KMS-11 (cell line): ENCODE results near the gene LHFPL6.

Source experiments
- H2AFZ ChIP-seq: fragments of 200-600 bp; sonication (generic); 2 replicates; pipeline ENCODE4 v1.6.1; 2016; ENCODE audit warnings: antibody characterized with exemption, mixed run types, low read depth
- H3K27ac ChIP-seq: fragments of 200-600 bp; sonication (generic); 2 replicates; pipeline ENCODE4 v1.6.1; 2016; ENCODE audit warnings: mild to moderate bottlenecking, mixed run types
- H3K27me3 ChIP-seq: fragments of 200-600 bp; sonication (generic); 2 replicates; pipeline ENCODE4 v1.6.1; 2017; ENCODE audit warnings: mild to moderate bottlenecking, low read depth, mixed run types, moderate library complexity; ENCODE audit not compliant: insufficient read depth
- H3K36me3 ChIP-seq: fragments of 200-600 bp; sonication (generic); 2 replicates; pipeline ENCODE4 v1.6.1; 2017; ENCODE audit warnings: mild to moderate bottlenecking, mixed run types; ENCODE audit not compliant: insufficient read depth
- H3K4me1 ChIP-seq: fragments of 200-600 bp; sonication (generic); 2 replicates; pipeline ENCODE4 v1.6.1; 2016; ENCODE audit warnings: mild to moderate bottlenecking, low read depth, mixed run types; ENCODE audit not compliant: poor library complexity, severe bottlenecking
- H3K4me2 ChIP-seq: fragments of 200-600 bp; sonication (generic); 2 replicates; pipeline ENCODE4 v1.7.0; 2016; ENCODE audit warnings: mild to moderate bottlenecking, mixed run types
- H3K4me3 ChIP-seq: fragments of 200-600 bp; sonication (generic); IDR thresholded peaks from 2 replicates; pipeline ENCODE4 v1.6.1; 2017; ENCODE audit warnings: low read depth, low read length, mixed read lengths; ENCODE audit not compliant: insufficient read depth
- H3K79me2 ChIP-seq: fragments of 200-600 bp; sonication (generic); 2 replicates; pipeline ENCODE4 v1.6.1; 2016; ENCODE audit warnings: low read depth, mixed run types; ENCODE audit not compliant: insufficient read depth
- H3K9ac ChIP-seq: fragments of 200-600 bp; sonication (generic); 2 replicates; pipeline ENCODE4 v1.6.1; 2016; ENCODE audit warnings: mild to moderate bottlenecking, mixed run types
- H4K20me1 ChIP-seq: fragments of 200-600 bp; sonication (generic); 2 replicates; pipeline ENCODE4 v1.6.1; 2016; ENCODE audit warnings: mild to moderate bottlenecking, mixed run types; ENCODE audit not compliant: insufficient read depth
- CTCF ChIP-seq: fragments of 200-600 bp; sonication (generic); conservative IDR thresholded peaks from 2 replicates; pipeline ENCODE4 v1.6.1; 2017; ENCODE audit warnings: low read depth, mild to moderate bottlenecking, antibody characterized with exemption, low read length, moderate library complexity, mixed read lengths

Gene LHFPL6

GRCh38 chr13:39402221-39402970 is 200.6 kb downstream of the LHFPL6 start:
- Histone ChIP-seq H3K36me3 (no peaks in the 10 kb centered on the region), H3K9ac (no peak overlapping the region), H3K4me1 (peaks cover 32% of the 10 kb centered on the region), H3K4me3 (no peak overlapping the region), H3K4me2 (no peak overlapping the region), H3K79me2 (no peaks in the 10 kb centered on the region), H3K27me3 (no peaks in the 10 kb centered on the region), H2AFZ (no peak overlapping the region), H4K20me1 (no peaks in the 10 kb centered on the region), H3K27ac (no peak overlapping the region)
- TF ChIP-seq CTCF, result no peak

- Histone ChIP-seq H3K27me3 (no peaks in the 10 kb centered on the region), H3K27ac (no peak overlapping the region), H3K4me2 (no peak overlapping the region), H4K20me1 (no peaks in the 10 kb centered on the region), H3K79me2 (no peaks in the 10 kb centered on the region), H3K36me3 (no peaks in the 10 kb centered on the region), H2AFZ (no peak overlapping the region), H3K4me1 (peaks cover 26% of the 10 kb centered on the region), H3K9ac (no peak overlapping the region), H3K4me3 (no peak overlapping the region)
- TF ChIP-seq CTCF, result no peak
These were observed 201.2 kb downstream of the LHFPL6 start for GRCh38 chr13:39401756-39402155.

- Histone ChIP-seq H3K36me3 (no peaks in the 10 kb centered on the region), H3K4me3 (no peak overlapping the region), H4K20me1 (no peaks in the 10 kb centered on the region), H2AFZ (no peak overlapping the region), H3K4me2 (no peak overlapping the region), H3K27ac (no peak overlapping the region), H3K9ac (no peak overlapping the region), H3K4me1 (peaks cover 21% of the 10 kb centered on the region), H3K27me3 (no peaks in the 10 kb centered on the region), H3K79me2 (no peaks in the 10 kb centered on the region)
- no peak for TF ChIP-seq CTCF
These were observed 201.8 kb downstream of the LHFPL6 start for GRCh38 chr13:39401046-39401705.

- H3K4me1 ChIP-seq, result peaks cover under 1% of the 10 kb centered on the region
- H3K27ac ChIP-seq, result no peak overlapping the region
- no peak for TF ChIP-seq CTCF
- no peaks in the 10 kb centered on the region for H3K36me3 ChIP-seq
- H3K4me2 ChIP-seq, result no peak overlapping the region
- no peak overlapping the region for H2AFZ ChIP-seq
- H3K79me2 ChIP-seq, result no peaks in the 10 kb centered on the region
- H3K4me3 ChIP-seq, result no peak overlapping the region
- no peaks in the 10 kb centered on the region for H4K20me1 ChIP-seq
- H3K9ac ChIP-seq, result no peak overlapping the region
- H3K27me3 ChIP-seq, result no peaks in the 10 kb centered on the region
These were observed 203.9 kb downstream of the LHFPL6 start for GRCh38 chr13:39399102-39399501.
